SK-N-SH treated with all-trans-retinoic acid at 6 μM for 48 hours (cell line): Measurements from ENCODE around the gene KNCN.

Experiments used
- ATAC-seq: fragments of 200-7000 bp; cut with Tn5 transposase; 3 replicates; pipeline ENCODE4 v1.9.1; 2020; ENCODE audit warnings: mild to moderate bottlenecking, moderate library complexity
- ARNTL ChIP-seq: fragments of 450-650 bp; formaldehyde crosslinking; IDR thresholded peaks from 2 replicates; pipeline ENCODE4 v1.5.0; 2020; ENCODE audit warnings: low read depth, mild to moderate bottlenecking, moderate library complexity, borderline replicate concordance
- BACH2 ChIP-seq: fragments of 250-450 bp; sonication (Bioruptor Pico); IDR thresholded peaks from 2 replicates; pipeline ENCODE4 v1.9.0; 2021; ENCODE audit warnings: mild to moderate bottlenecking, borderline replicate concordance
- CSDC2 ChIP-seq: fragments of 250-450 bp; sonication (Bioruptor Pico); IDR thresholded peaks from 2 replicates; pipeline ENCODE4 v1.5.0; 2020; ENCODE audit warnings: mild to moderate bottlenecking, moderate library complexity
- ESRRG ChIP-seq: fragments of 250-450 bp; sonication (Bioruptor Pico); IDR thresholded peaks from 2 replicates; pipeline ENCODE4 v1.6.1; 2021; ENCODE audit warnings: mild to moderate bottlenecking
- GLIS3 ChIP-seq: fragments of 250-450 bp; sonication (Bioruptor Pico); IDR thresholded peaks from 2 replicates; pipeline ENCODE4 v1.5.0; 2020; ENCODE audit warnings: mild to moderate bottlenecking, moderate library complexity
- ISL1 ChIP-seq: fragments of 250-450 bp; sonication (Bioruptor Pico); IDR thresholded peaks from 2 replicates; pipeline ENCODE4 v2.1.2; 2022; ENCODE audit warnings: mild to moderate bottlenecking, moderate library complexity
- OSR1 ChIP-seq: fragments of 250-450 bp; sonication (Bioruptor Pico); IDR thresholded peaks from 2 replicates; pipeline ENCODE4 v1.8.0; 2022; ENCODE audit warnings: moderate library complexity, mild to moderate bottlenecking, inconsistent platforms
- PATZ1 ChIP-seq: fragments of 250-450 bp; sonication (Bioruptor Pico); IDR thresholded peaks from 2 replicates; pipeline ENCODE4 v1.8.0; 2020; ENCODE audit warnings: mild to moderate bottlenecking, moderate library complexity, borderline replicate concordance
- POU6F1 ChIP-seq: fragments of 250-450 bp; sonication (Bioruptor Pico); IDR thresholded peaks from 2 replicates; pipeline ENCODE4 v1.8.0; 2021; ENCODE audit warnings: low read depth, mild to moderate bottlenecking, moderate library complexity, borderline replicate concordance
- PPARA ChIP-seq: fragments of 250-450 bp; sonication (Bioruptor Pico); IDR thresholded peaks from 2 replicates; pipeline ENCODE4 v1.5.0; 2020; ENCODE audit warnings: mild to moderate bottlenecking, borderline replicate concordance
- RARB ChIP-seq: fragments of 250-450 bp; sonication (Bioruptor Pico); IDR thresholded peaks from 2 replicates; pipeline ENCODE4 v1.8.0; 2021; ENCODE audit warnings: mild to moderate bottlenecking, moderate library complexity
- TCF4 ChIP-seq: fragments of 250-450 bp; sonication (Bioruptor Pico); IDR thresholded peaks from 2 replicates; pipeline ENCODE4 v1.8.0; 2021; ENCODE audit warnings: mild to moderate bottlenecking, moderate library complexity, borderline replicate concordance
- TOX ChIP-seq: fragments of 250-450 bp; sonication (Bioruptor Pico); IDR thresholded peaks from 2 replicates; pipeline ENCODE4 v1.8.0; 2021; ENCODE audit warnings: mild to moderate bottlenecking, moderate library complexity, borderline replicate concordance
- ZC3H10 ChIP-seq: fragments of 250-450 bp; sonication (Bioruptor Pico); IDR thresholded peaks from 2 replicates; pipeline ENCODE4 v1.5.1; 2021; ENCODE audit warnings: mild to moderate bottlenecking, moderate library complexity
- ZFP3 ChIP-seq: fragments of 250-450 bp; sonication (Bioruptor Pico); IDR thresholded peaks from 2 replicates; pipeline ENCODE4 v1.5.0; 2020; ENCODE audit warnings: mild to moderate bottlenecking, moderate library complexity
- ZFP30 ChIP-seq: fragments of 450-650 bp; formaldehyde crosslinking; IDR thresholded peaks from 2 replicates; pipeline ENCODE4 v1.5.0; 2022; ENCODE audit warnings: mild to moderate bottlenecking, moderate library complexity
- ZNF565 ChIP-seq: fragments of 450-650 bp; formaldehyde crosslinking; conservative IDR thresholded peaks from 2 replicates; pipeline ENCODE4 v1.5.0; 2020; ENCODE audit warnings: low read depth, mild to moderate bottlenecking, moderate library complexity
- ZNF70 ChIP-seq: fragments of 450-650 bp; formaldehyde crosslinking; IDR thresholded peaks from 2 replicates; pipeline ENCODE4 v1.5.0; 2020; ENCODE audit warnings: mild to moderate bottlenecking, moderate library complexity
- ZNF8 ChIP-seq: fragments of 450-650 bp; formaldehyde crosslinking; IDR thresholded peaks from 2 replicates; pipeline ENCODE4 v1.5.0; 2020; ENCODE audit warnings: mild to moderate bottlenecking, moderate library complexity
- TF ChIP-seq, protein P1 (sequence below): fragments of 250-450 bp; sonication (Bioruptor Pico); IDR thresholded peaks from 2 replicates; pipeline ENCODE4 v1.5.1; 2021; ENCODE audit warnings: mild to moderate bottlenecking, moderate library complexity
- TF ChIP-seq, protein P2 (sequence below): fragments of 250-450 bp; sonication (Bioruptor Pico); IDR thresholded peaks from 2 replicates; pipeline ENCODE4 v1.5.1; 2020; ENCODE audit warnings: low read depth, mild to moderate bottlenecking, moderate library complexity

KNCN gene

GRCh38 chr1:46530791-46531409 lies 20.5 kb downstream of the KNCN start:
- ATAC-seq: no peak
- TF ChIP-seq ZFP30 (CRISPR knock-in tag) (no peak), POU6F1 (CRISPR knock-in tag) (no peak), CSDC2 (CRISPR knock-in tag) (no peak), PATZ1 (CRISPR knock-in tag) (no peak), ESRRG (no peak), RARB (CRISPR knock-in tag) (no peak)
- TF ChIP-seq, protein P1, sequence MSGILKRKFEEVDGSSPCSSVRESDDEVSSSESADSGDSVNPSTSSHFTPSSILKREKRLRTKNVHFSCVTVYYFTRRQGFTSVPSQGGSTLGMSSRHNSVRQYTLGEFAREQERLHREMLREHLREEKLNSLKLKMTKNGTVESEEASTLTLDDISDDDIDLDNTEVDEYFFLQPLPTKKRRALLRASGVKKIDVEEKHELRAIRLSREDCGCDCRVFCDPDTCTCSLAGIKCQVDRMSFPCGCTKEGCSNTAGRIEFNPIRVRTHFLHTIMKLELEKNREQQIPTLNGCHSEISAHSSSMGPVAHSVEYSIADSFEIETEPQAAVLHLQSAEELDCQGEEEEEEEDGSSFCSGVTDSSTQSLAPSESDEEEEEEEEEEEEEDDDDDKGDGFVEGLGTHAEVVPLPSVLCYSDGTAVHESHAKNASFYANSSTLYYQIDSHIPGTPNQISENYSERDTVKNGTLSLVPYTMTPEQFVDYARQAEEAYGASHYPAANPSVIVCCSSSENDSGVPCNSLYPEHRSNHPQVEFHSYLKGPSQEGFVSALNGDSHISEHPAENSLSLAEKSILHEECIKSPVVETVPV (CRISPR knock-in tag): no peak

DNA sequence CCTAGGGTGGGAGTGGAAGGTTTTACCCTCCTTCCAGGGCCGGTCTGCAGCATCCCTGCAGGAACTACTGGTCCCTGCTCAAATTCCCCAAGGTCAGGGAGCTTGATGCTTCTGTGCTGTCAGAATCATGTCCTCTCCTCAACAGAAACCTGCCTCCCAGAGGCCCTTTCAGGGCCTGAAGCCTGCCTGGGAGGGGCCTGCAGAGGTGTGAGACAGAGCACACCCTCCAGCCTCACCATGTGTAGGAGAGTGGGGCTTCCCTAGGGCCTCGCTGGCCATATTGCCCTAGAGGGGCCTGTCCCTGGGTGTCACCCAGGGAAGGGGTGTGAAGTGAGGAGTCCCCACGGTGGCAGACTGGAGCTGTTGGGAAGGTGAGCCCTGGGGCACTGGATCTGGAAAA lies 21.1 kb downstream of the KNCN start:
- TF ChIP-seq ZNF565 (CRISPR knock-in tag) (no peak), TCF4 (CRISPR knock-in tag) (no peak), GLIS3 (no peak), ZFP3 (no peak), RARB (CRISPR knock-in tag) (no peak), ZC3H10 (CRISPR knock-in tag) (no peak), ZNF70 (CRISPR knock-in tag) (no peak), PATZ1 (CRISPR knock-in tag) (no peak), ISL1 (CRISPR knock-in tag) (no peak)
- TF ChIP-seq, protein P2, sequence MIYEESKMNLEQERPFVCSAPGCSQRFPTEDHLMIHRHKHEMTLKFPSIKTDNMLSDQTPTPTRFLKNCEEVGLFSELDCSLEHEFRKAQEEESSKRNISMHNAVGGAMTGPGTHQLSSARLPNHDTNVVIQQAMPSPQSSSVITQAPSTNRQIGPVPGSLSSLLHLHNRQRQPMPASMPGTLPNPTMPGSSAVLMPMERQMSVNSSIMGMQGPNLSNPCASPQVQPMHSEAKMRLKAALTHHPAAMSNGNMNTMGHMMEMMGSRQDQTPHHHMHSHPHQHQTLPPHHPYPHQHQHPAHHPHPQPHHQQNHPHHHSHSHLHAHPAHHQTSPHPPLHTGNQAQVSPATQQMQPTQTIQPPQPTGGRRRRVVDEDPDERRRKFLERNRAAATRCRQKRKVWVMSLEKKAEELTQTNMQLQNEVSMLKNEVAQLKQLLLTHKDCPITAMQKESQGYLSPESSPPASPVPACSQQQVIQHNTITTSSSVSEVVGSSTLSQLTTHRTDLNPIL (CRISPR knock-in tag): no peak
- ATAC-seq: no peak

DNA sequence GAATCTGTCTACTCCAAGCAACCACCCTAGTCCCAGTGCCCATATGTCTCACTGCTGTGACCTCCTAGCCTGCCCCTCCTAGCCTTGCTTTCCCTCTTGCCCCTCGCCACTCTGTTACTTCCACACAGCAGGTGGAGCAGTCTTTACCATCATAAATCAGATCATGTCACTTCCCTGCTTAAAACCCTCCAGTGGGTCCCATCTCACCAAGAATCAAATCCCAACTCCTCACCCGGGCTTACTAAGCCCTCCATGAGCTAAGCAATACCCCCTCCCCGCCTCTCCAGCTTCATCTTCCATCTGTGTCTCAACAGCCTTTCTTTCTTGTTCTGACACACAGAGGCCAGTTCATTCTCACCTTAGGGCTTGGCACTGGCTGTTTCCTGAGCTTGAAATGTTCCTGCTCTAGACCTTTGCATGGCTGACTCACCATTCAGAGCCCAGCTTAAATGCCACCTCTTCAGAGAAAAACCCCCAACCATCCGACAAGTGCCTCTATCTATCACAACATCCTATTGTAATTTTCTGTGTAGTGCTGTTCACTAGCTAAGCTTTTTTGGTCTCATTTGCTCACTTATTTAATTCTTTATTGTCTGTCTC lies 22.3 kb downstream of the KNCN start:
- TF ChIP-seq ARNTL: no peak
- TF ChIP-seq GLIS3: no peak
- no peak for TF ChIP-seq ZNF8 (CRISPR knock-in tag)
- ATAC-seq: no peak

GRCh38 chr1:46528297-46528955 lies 23.0 kb downstream of the KNCN start:
- TF ChIP-seq CSDC2 (CRISPR knock-in tag): no peak
- no peak for TF ChIP-seq POU6F1 (CRISPR knock-in tag)
- TF ChIP-seq GLIS3: no peak
- no peak for TF ChIP-seq OSR1 (CRISPR knock-in tag)
- no peak for TF ChIP-seq TOX
- no peak for TF ChIP-seq BACH2
- TF ChIP-seq ZC3H10 (CRISPR knock-in tag): no peak
- no peak for TF ChIP-seq PPARA
- TF ChIP-seq ARNTL: no peak
- no peak for TF ChIP-seq ZNF8 (CRISPR knock-in tag)
- TF ChIP-seq ZNF70 (CRISPR knock-in tag): no peak
- ATAC-seq: peak; percentile 9; the same call in 1 of the 3 replicates
